PFSK-1 (cell line): Measurements from ENCODE around the gene SF1.

Source experiments
- FOXP2 ChIP-seq: optimal IDR thresholded peaks from 2 replicates; pipeline ENCODE3; 2011; ENCODE audit warnings: borderline replicate concordance, control low read depth, inconsistent platforms; ENCODE audit not compliant: insufficient read depth; ENCODE audit errors: extremely low read length, extremely low read depth
- POLR2AphosphoS5 ChIP-seq: IDR thresholded peaks from 2 replicates; pipeline ENCODE4 v1.6.1; 2012; ENCODE audit warnings: low read depth, mild to moderate bottlenecking, control low read depth, low read length, moderate library complexity
- REST ChIP-seq, 2 experiments: IDR thresholded peaks; 2 replicates each; pipeline versions ENCODE4 v1.6.1 to v1.8.0; 2011 to 2012; ENCODE audit warnings: low read depth in 2 of 2, low read length in 2 of 2, control low read depth in 1 of 2, inconsistent platforms in 1 of 2, mild to moderate bottlenecking in 1 of 2, moderate library complexity in 1 of 2; ENCODE audit not compliant: insufficient read depth in 1 of 2
- SIN3A ChIP-seq: IDR thresholded peaks from 2 replicates; pipeline ENCODE4 v1.6.1; 2012; ENCODE audit warnings: mild to moderate bottlenecking, low read length, moderate library complexity, borderline replicate concordance; ENCODE audit not compliant: insufficient read depth
- TAF1 ChIP-seq: IDR thresholded peaks from 2 replicates; pipeline ENCODE4 v1.6.1; 2012; ENCODE audit warnings: low read length, control low read depth, borderline replicate concordance; ENCODE audit not compliant: insufficient read depth

SF1 gene

GRCh38 chr11:64746486-64746885 is 31.9 kb downstream of the SF1 start:
- TF ChIP-seq SIN3A = no peak
- TF ChIP-seq REST (IDR thresholded peaks at IDR 0.05; ENCODE audit: insufficient read depth in 1 of 2, low read depth in 2 of 2, low read length in 2 of 2) = no peak
- TF ChIP-seq POLR2AphosphoS5 = no peak
- TF ChIP-seq FOXP2 = no peak
- no peak for TF ChIP-seq TAF1

- TF ChIP-seq TAF1 (no peak), FOXP2 (no peak), REST (IDR thresholded peaks at IDR 0.05; ENCODE audit: insufficient read depth in 1 of 2, low read depth in 2 of 2, low read length in 2 of 2) (no peak), POLR2AphosphoS5 (no peak), SIN3A (no peak)
These were observed 32.6 kb downstream of the SF1 start for GRCh38 chr11:64745521-64746328.

- no peak for TF ChIP-seq POLR2AphosphoS5
- TF ChIP-seq SIN3A = no peak
- TF ChIP-seq TAF1 = no peak
- TF ChIP-seq REST (IDR thresholded peaks at IDR 0.05; ENCODE audit: insufficient read depth in 1 of 2, low read depth in 2 of 2, low read length in 2 of 2) = no peak
- no peak for TF ChIP-seq FOXP2
These were observed 33.2 kb downstream of the SF1 start for GRCh38 chr11:64745189-64745520.

- TF ChIP-seq FOXP2 (no peak), REST (IDR thresholded peaks at IDR 0.05; ENCODE audit: insufficient read depth in 1 of 2, low read depth in 2 of 2, low read length in 2 of 2) (no peak), POLR2AphosphoS5 (no peak), TAF1 (no peak), SIN3A (no peak)
These were observed 33.7 kb downstream of the SF1 start for GRCh38 chr11:64744544-64745188.
